Measurements from ENCODE around the gene UBE4B.

Gene UBE4B

DNA sequence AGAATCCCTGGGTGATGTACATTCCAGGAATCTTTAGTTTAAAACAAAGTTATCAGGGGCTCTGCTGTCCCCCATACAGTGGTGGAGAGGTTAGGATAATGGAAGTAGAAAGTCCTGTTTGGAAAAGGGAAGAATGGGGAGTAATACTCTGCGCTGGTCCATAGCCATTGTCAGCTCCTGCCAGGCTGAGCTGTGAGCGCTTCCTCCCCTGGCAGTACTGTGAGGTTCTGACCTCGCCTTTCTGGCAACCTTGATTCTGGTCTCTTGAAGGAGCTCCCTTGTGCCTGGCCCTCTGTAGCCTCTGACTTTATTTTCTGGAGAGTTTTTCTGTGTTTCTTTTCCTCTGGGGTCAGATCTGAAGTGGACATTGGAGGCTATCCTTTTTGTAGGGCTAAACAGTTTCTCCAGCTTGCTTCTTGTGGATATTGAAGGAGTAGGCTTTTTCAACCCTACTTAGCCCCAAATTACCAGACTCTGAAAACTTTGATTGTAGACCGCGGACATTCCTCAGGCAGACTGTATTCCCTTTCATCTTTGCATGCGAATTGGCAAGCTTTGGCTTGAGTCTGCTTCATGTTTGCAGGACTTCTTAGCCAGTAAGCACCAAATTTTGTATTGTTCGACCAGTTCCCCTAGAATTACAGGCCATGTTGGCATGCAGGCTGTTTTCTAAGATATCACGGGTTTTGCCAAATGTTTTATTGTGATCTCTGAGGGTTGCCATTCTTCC is 13.8 kb downstream of the UBE4B start:
- Histone ChIP-seq H3K36me3 (replicated peaks; ENCODE audit: insufficient read depth, low read length) (0 out of 2 replicates have a peak, but pooled peaks cover 3% of the 10 kb centered on the region), H3K9me3 (replicated peaks; ENCODE audit: insufficient read depth, low read length) (no peaks in the 10 kb centered on the region), H3K27ac (ENCODE audit: low read length) (no peak overlapping the region), H3K4me1 (ENCODE audit: low read length) (no peaks in the 10 kb centered on the region), H3K79me2 (ENCODE audit: low read length) (peaks cover 100% of the 10 kb centered on the region), H3K9me2 (replicated peaks; ENCODE audit: insufficient read depth, low read length) (no peaks in the 10 kb centered on the region), H3K4me3 (ENCODE audit: low read length) (no peak overlapping the region), H3K9ac (ENCODE audit: low read length) (no peak overlapping the region), H3F3A (ENCODE audit: insufficient read depth, low read length) (no peaks in the 10 kb centered on the region), H2AFZ (ENCODE audit: low read length) (no peak overlapping the region), H4K20me1 (ENCODE audit: insufficient read depth, low read length) (peaks cover 16% of the 10 kb centered on the region), H3K27me3 (replicated peaks; ENCODE audit: insufficient read depth, low read length) (no peaks in the 10 kb centered on the region), H3K4me2 (ENCODE audit: low read depth, low read length) (no peak overlapping the region)
- no peak for DNase-seq
- TF ChIP-seq EZH2phosphoT487 (IDR thresholded peaks at IDR 0.05; ENCODE audit: low read length) (no peak), EZH2 (optimal IDR thresholded peaks at IDR 0.05; ENCODE audit: low read depth, low read length) (no peak)
- TF ChIP-seq, protein P1, sequence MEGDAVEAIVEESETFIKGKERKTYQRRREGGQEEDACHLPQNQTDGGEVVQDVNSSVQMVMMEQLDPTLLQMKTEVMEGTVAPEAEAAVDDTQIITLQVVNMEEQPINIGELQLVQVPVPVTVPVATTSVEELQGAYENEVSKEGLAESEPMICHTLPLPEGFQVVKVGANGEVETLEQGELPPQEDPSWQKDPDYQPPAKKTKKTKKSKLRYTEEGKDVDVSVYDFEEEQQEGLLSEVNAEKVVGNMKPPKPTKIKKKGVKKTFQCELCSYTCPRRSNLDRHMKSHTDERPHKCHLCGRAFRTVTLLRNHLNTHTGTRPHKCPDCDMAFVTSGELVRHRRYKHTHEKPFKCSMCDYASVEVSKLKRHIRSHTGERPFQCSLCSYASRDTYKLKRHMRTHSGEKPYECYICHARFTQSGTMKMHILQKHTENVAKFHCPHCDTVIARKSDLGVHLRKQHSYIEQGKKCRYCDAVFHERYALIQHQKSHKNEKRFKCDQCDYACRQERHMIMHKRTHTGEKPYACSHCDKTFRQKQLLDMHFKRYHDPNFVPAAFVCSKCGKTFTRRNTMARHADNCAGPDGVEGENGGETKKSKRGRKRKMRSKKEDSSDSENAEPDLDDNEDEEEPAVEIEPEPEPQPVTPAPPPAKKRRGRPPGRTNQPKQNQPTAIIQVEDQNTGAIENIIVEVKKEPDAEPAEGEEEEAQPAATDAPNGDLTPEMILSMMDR (IDR thresholded peaks at IDR 0.05; ENCODE audit: low read length), result no peak

DNA sequence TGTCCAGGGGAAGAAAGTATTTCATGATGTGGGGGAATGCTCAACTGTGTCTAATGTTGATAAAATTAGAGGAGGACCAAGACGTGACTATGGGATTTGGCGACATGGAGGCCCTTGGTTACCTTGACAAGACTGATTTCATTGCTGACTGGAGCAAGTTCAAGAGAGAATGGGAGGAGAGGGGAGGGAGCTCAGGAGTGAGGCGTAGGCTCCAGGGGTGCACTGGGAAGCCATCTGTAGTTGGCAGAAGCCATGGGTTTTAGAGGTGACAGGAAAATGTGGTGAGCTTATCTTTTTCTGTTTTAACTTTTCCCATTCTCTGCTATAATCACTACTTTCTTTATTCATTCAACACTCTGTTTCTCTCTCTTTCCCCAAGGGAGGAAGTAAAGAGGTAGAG is 15.8 kb downstream of the UBE4B start:
- Histone ChIP-seq H3K79me2 (ENCODE audit: low read length) (peaks cover 98% of the 10 kb centered on the region), H3F3A (ENCODE audit: insufficient read depth, low read length) (no peaks in the 10 kb centered on the region), H3K4me1 (ENCODE audit: low read length) (no peaks in the 10 kb centered on the region), H3K9me2 (replicated peaks; ENCODE audit: insufficient read depth, low read length) (no peaks in the 10 kb centered on the region), H3K9ac (ENCODE audit: low read length) (no peak overlapping the region), H3K27ac (ENCODE audit: low read length) (no peak overlapping the region), H3K4me2 (ENCODE audit: low read depth, low read length) (no peak overlapping the region), H3K4me3 (ENCODE audit: low read length) (no peak overlapping the region), H3K36me3 (replicated peaks; ENCODE audit: insufficient read depth, low read length) (0 out of 2 replicates have a peak, but pooled peaks cover 3% of the 10 kb centered on the region), H3K9me3 (replicated peaks; ENCODE audit: insufficient read depth, low read length) (no peaks in the 10 kb centered on the region), H2AFZ (ENCODE audit: low read length) (no peak overlapping the region), H4K20me1 (ENCODE audit: insufficient read depth, low read length) (peaks cover 16% of the 10 kb centered on the region), H3K27me3 (replicated peaks; ENCODE audit: insufficient read depth, low read length) (no peaks in the 10 kb centered on the region)
- DNase-seq, result no peak
- TF ChIP-seq EZH2phosphoT487 (IDR thresholded peaks at IDR 0.05; ENCODE audit: low read length) (no peak), EZH2 (optimal IDR thresholded peaks at IDR 0.05; ENCODE audit: low read depth, low read length) (no peak)
- TF ChIP-seq, protein P1 (IDR thresholded peaks at IDR 0.05; ENCODE audit: low read length), result no peak

DNA sequence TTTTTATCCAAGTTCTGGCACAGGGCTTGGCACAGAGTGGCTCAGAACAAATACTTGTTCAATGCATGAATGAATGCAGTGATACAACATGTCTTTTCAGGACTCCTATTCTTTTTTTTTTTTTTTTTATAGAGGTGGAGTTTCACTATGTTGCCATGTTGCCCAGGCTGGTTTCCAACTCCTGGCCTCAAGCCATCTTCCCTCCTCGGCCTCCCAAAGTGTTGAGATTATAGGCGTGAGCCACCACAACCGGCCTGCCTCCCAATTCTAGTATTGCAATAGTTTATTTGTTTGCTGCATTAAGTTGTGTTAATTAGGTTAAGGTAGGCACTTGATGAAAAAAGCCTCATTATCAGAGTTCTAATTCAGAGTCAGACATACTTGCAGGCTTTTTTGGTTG is 17.9 kb downstream of the UBE4B start:
- Histone ChIP-seq H3K9me3 (replicated peaks; ENCODE audit: insufficient read depth, low read length) (no peaks in the 10 kb centered on the region), H2AFZ (ENCODE audit: low read length) (no peak overlapping the region), H3K27ac (ENCODE audit: low read length) (no peak overlapping the region), H3K36me3 (replicated peaks; ENCODE audit: insufficient read depth, low read length) (0 out of 2 replicates have a peak, but pooled peaks cover 3% of the 10 kb centered on the region), H3K4me1 (ENCODE audit: low read length) (no peaks in the 10 kb centered on the region), H3K9me2 (replicated peaks; ENCODE audit: insufficient read depth, low read length) (no peaks in the 10 kb centered on the region), H3K79me2 (ENCODE audit: low read length) (peaks cover 96% of the 10 kb centered on the region), H3K4me2 (ENCODE audit: low read depth, low read length) (no peak overlapping the region), H4K20me1 (ENCODE audit: insufficient read depth, low read length) (peaks cover 12% of the 10 kb centered on the region; the same call in 1 of the 2 replicates), H3F3A (ENCODE audit: insufficient read depth, low read length) (no peaks in the 10 kb centered on the region), H3K27me3 (replicated peaks; ENCODE audit: insufficient read depth, low read length) (no peaks in the 10 kb centered on the region), H3K4me3 (ENCODE audit: low read length) (no peak overlapping the region), H3K9ac (ENCODE audit: low read length) (no peak overlapping the region)
- DNase-seq, result no peak
- TF ChIP-seq, protein P1 (IDR thresholded peaks at IDR 0.05; ENCODE audit: low read length), result no peak
- TF ChIP-seq EZH2phosphoT487 (IDR thresholded peaks at IDR 0.05; ENCODE audit: low read length) (no peak), EZH2 (optimal IDR thresholded peaks at IDR 0.05; ENCODE audit: low read depth, low read length) (no peak)

Data from MM.1S (cell line).